ENCODE data around the gene GMCL2.

Gene GMCL2

GRCh38 chr5:178221853-178222252 is 34.7 kb upstream of the GMCL2 start:
- DNase-seq (ENCODE audit: low spot score), result no peak

GRCh38 chr5:178221282-178221681 is 34.1 kb upstream of the GMCL2 start:
- DNase-seq (ENCODE audit: low spot score), result peak; percentile 25

GRCh38 chr5:178218827-178219226 is 31.7 kb upstream of the GMCL2 start:
- DNase-seq (ENCODE audit: low spot score), result no peak

GRCh38 chr5:178218237-178218776 is 31.1 kb upstream of the GMCL2 start:
- DNase-seq (ENCODE audit: low spot score), result no peak

GRCh38 chr5:178216779-178217178 is 29.6 kb upstream of the GMCL2 start:
- DNase-seq (ENCODE audit: low spot score), result no peak

GRCh38 chr5:178216088-178216534 is 28.9 kb upstream of the GMCL2 start:
- no peak for DNase-seq (ENCODE audit: low spot score)

GRCh38 chr5:178215280-178216002 is 28.3 kb upstream of the GMCL2 start:
- DNase-seq (ENCODE audit: low spot score), result no peak

GRCh38 chr5:178214160-178214803 is 27.1 kb upstream of the GMCL2 start:
- no peak for DNase-seq (ENCODE audit: low spot score)

GRCh38 chr5:178213748-178214151 is 26.6 kb upstream of the GMCL2 start:
- DNase-seq (ENCODE audit: low spot score), result no peak

GRCh38 chr5:178213003-178213461 is 25.9 kb upstream of the GMCL2 start:
- DNase-seq (ENCODE audit: low spot score), result no peak

GRCh38 chr5:178212241-178213002 is 25.3 kb upstream of the GMCL2 start:
- DNase-seq (ENCODE audit: low spot score), result no peak

- DNase-seq (ENCODE audit: low spot score), result no peak
Measured at GRCh38 chr5:178211095-178212048, 24.2 kb upstream of the GMCL2 start.

GRCh38 chr5:178210686-178211085 is 23.5 kb upstream of the GMCL2 start:
- DNase-seq (ENCODE audit: low spot score), result no peak

GRCh38 chr5:178210073-178210535 is 22.9 kb upstream of the GMCL2 start:
- DNase-seq (ENCODE audit: low spot score), result no peak

GRCh38 chr5:178209334-178210072 is 22.3 kb upstream of the GMCL2 start:
- no peak for DNase-seq (ENCODE audit: low spot score)

- no peak for DNase-seq (ENCODE audit: low spot score)
Measured at GRCh38 chr5:178208540-178209227, 21.5 kb upstream of the GMCL2 start.

- DNase-seq (ENCODE audit: low spot score), result no peak
Measured at GRCh38 chr5:178207917-178208280, 20.7 kb upstream of the GMCL2 start.

GRCh38 chr5:178207183-178207916 is 20.2 kb upstream of the GMCL2 start:
- no peak for DNase-seq (ENCODE audit: low spot score)

All from pons (tissue), 1 donor.